Body of pancreas (tissue), 4 donors: ENCODE data around the gene C22orf39.

Source experiments
- CTCF ChIP-seq, 7 experiments: fragments of 450-650 bp in 4 of 7; fragments of 200-600 bp in 3 of 7; sonication (generic) in 3 of 7; IDR thresholded peaks; one replicate each; pipeline ENCODE4 v1.5.1; 2016 to 2019; ENCODE audit warnings: antibody characterized with exemption in 7 of 7
- POLR2A ChIP-seq, 3 donors: fragments of 450-650 bp; IDR thresholded peaks; one replicate each; pipeline ENCODE4 v1.6.1; 2016; ENCODE audit warnings: antibody characterized with exemption in 3 of 3, mild to moderate bottlenecking in 2 of 3

- TF ChIP-seq CTCF (IDR thresholded peaks at IDR 0.05) = no peak
- no peak for TF ChIP-seq POLR2A (IDR thresholded peaks at IDR 0.05)
Measured at GRCh38 chr22:19405133-19405532, 42.4 kb downstream of the C22orf39 start.
